Astrocyte of the cerebellum (primary cell): ENCODE data around the gene MTAP.
A peak's percentile ranks its signal among the peaks of the same experiment; 100 is the strongest.

Experiments used
- DNase-seq: peaks from one replicate; pipeline ENCODE4 v3.0.0-alpha.2; 2011; ENCODE audit warnings: low read depth
- H3K4me3 ChIP-seq: 2 replicates; pipeline ENCODE4 v1.5.1; 2011; ENCODE audit warnings: mild to moderate bottlenecking, low read depth, low read length, moderate library complexity
- CTCF ChIP-seq: IDR thresholded peaks from 2 replicates; pipeline ENCODE4 v1.5.1; 2012; ENCODE audit warnings: low read length, low read depth, moderate library complexity, mild to moderate bottlenecking; ENCODE audit errors: missing control alignments
- in situ Hi-C: cut with HindIII; loops from 2 replicates; pipeline ENCODE4 v1.10.0; 2017; ENCODE audit warnings: low sequenced_read_pairs

MTAP gene

GRCh38 chr9:21833090-21833801 lies 30.8 kb downstream of the MTAP start:
- DNase-seq, result no peak
- H3K4me3 ChIP-seq, result no peak overlapping the region
- no peak for TF ChIP-seq CTCF
- in situ Hi-C loops, result no loop called here

- no peak overlapping the region for H3K4me3 ChIP-seq
- no peak for DNase-seq
- in situ Hi-C loops, result no loop called here
- no peak for TF ChIP-seq CTCF
These were observed 32.7 kb downstream of the MTAP start for GRCh38 chr9:21835121-21835520.

- H3K4me3 ChIP-seq, result no peak overlapping the region
- TF ChIP-seq CTCF, result no peak
- peak; percentile 99 for DNase-seq
- in situ Hi-C loops, result no loop called here
These were observed 34.2 kb downstream of the MTAP start for GRCh38 chr9:21836437-21837161.

GRCh38 chr9:21837501-21837900 lies 35.1 kb downstream of the MTAP start:
- no peak overlapping the region for H3K4me3 ChIP-seq
- DNase-seq, result no peak
- in situ Hi-C loops, result no loop called here
- no peak for TF ChIP-seq CTCF

GRCh38 chr9:21840647-21841046 lies 38.2 kb downstream of the MTAP start:
- H3K4me3 ChIP-seq, result no peak overlapping the region
- TF ChIP-seq CTCF, result no peak
- DNase-seq, result no peak
- in situ Hi-C loops, result no loop called here

GRCh38 chr9:21841133-21841532 lies 38.7 kb downstream of the MTAP start:
- DNase-seq, result no peak
- no peak overlapping the region for H3K4me3 ChIP-seq
- in situ Hi-C loops, result no loop called here
- no peak for TF ChIP-seq CTCF
